Measurements from ENCODE around the gene GABRR2.

- TF ChIP-seq CTCF (IDR thresholded peaks at IDR 0.05), result no peak
- TF ChIP-seq POLR2A (IDR thresholded peaks at IDR 0.05), result no peak
Observed at GRCh38 chr6:89347825-89348224, 32.7 kb upstream of the GABRR2 start.

Data from lower leg skin (tissue), 3 donors.